Measurements from ENCODE around the gene USP24.
"Not testable (repeated sequence)": the region's sequence is repeated elsewhere in the genome, so short reads cannot be mapped to it uniquely, and the experiment has no call there.

The USP24 gene

DNA sequence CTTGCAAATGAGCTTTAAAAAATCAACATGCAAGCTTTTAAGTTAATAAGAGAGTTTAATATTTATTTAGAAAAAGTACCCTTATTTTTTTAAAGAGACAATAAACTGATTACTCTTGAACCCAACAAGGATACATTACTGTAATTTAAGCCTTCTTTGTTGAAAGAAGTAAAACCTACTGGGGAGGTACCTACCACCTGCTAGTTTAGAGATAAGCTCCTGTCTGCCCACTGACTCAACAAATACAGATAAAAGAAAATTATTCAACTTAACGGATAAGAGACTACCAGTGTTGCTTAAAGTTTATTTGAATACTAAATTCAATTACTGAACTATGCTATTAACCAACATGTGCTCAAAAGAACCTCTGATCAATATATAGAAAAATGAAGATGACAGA lies 23.1 kb downstream of the USP24 start:
- peaks cover 64% of the 10 kb centered on the region for H4K20me1 ChIP-seq (ENCODE audit: insufficient read depth, low read length, poor library complexity, severe bottlenecking)
- H3K79me2 ChIP-seq (ENCODE audit: insufficient read depth, low read length): peaks cover 94% of the 10 kb centered on the region

DNA sequence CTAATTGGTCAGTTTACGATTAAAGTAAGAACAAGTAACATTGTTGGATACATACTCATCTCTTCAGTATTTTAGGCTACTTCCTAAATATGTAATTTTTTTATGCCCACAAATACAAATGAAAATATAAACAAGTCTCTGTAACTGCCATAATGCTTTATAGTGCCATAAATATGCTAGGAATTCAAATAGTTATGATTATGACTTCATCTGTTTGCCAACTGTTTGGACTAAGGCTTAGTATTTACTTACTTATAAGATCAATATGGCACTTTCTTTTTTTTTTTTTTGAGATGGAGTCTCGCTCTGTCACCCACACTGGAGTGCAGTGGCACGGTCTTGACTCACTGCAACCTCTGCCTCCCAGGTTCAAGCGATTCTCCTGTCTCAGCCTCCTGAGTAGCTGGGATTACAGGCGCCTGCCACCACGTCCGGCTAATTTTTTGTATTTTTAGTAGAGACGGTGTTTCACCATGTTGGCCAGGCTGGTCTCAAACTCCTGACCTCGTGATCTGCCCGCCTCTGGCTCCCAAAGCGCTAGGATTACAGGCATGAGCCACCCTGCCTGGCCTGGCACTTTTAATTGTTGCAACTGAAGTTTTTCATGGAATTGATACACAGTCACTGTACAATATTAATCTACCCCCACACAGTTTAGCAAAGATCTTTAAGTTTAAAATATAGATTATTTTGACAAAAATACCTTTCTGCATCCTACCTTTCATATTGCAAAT lies 23.8 kb downstream of the USP24 start:
- not testable (repeated sequence) for H3K4me2 ChIP-seq (ENCODE audit: low read depth, low read length, poor library complexity, severe bottlenecking); H3K9me2 ChIP-seq (replicated peaks; ENCODE audit: low read depth, low read length); H3F3A ChIP-seq (ENCODE audit: low read depth); H3K4me1 ChIP-seq (ENCODE audit: insufficient read depth, low read length, poor library complexity, severe bottlenecking); H3K4me3 ChIP-seq (ENCODE audit: low read length, poor library complexity, severe bottlenecking); H3K9me3 ChIP-seq (ENCODE audit: insufficient read depth, low read depth, low read length); H3K27me3 ChIP-seq (ENCODE audit: insufficient read depth, low read length, poor library complexity, severe bottlenecking); H3K36me3 ChIP-seq (ENCODE audit: insufficient read depth, low read length); H3K9ac ChIP-seq (ENCODE audit: low read depth, low read length, poor library complexity, severe bottlenecking); H2AFZ ChIP-seq (ENCODE audit: low read length)
- peaks cover 64% of the 10 kb centered on the region for H4K20me1 ChIP-seq (ENCODE audit: insufficient read depth, low read length, poor library complexity, severe bottlenecking)
- H3K79me2 ChIP-seq (ENCODE audit: insufficient read depth, low read length): peaks cover 94% of the 10 kb centered on the region

More for the DNA sequence above, 23.1 kb downstream of the USP24 start:
- Histone ChIP-seq H3F3A (ENCODE audit: low read depth) (no peaks in the 10 kb centered on the region), H3K4me2 (ENCODE audit: low read depth, low read length, poor library complexity, severe bottlenecking) (no peak overlapping the region), H3K9me2 (replicated peaks; ENCODE audit: low read depth, low read length) (no peaks in the 10 kb centered on the region), H2AFZ (ENCODE audit: low read length) (no peak overlapping the region), H3K4me3 (ENCODE audit: low read length, poor library complexity, severe bottlenecking) (no peak overlapping the region), H3K9ac (ENCODE audit: low read depth, low read length, poor library complexity, severe bottlenecking) (no peak overlapping the region), H3K36me3 (ENCODE audit: insufficient read depth, low read length) (peaks cover 7% of the 10 kb centered on the region; the same call in 1 of the 2 replicates), H3K27me3 (ENCODE audit: insufficient read depth, low read length, poor library complexity, severe bottlenecking) (no peaks in the 10 kb centered on the region), H3K4me1 (ENCODE audit: insufficient read depth, low read length, poor library complexity, severe bottlenecking) (peaks cover 10% of the 10 kb centered on the region), H3K9me3 (ENCODE audit: insufficient read depth, low read depth, low read length) (no peaks in the 10 kb centered on the region)
- TF ChIP-seq, protein P1, sequence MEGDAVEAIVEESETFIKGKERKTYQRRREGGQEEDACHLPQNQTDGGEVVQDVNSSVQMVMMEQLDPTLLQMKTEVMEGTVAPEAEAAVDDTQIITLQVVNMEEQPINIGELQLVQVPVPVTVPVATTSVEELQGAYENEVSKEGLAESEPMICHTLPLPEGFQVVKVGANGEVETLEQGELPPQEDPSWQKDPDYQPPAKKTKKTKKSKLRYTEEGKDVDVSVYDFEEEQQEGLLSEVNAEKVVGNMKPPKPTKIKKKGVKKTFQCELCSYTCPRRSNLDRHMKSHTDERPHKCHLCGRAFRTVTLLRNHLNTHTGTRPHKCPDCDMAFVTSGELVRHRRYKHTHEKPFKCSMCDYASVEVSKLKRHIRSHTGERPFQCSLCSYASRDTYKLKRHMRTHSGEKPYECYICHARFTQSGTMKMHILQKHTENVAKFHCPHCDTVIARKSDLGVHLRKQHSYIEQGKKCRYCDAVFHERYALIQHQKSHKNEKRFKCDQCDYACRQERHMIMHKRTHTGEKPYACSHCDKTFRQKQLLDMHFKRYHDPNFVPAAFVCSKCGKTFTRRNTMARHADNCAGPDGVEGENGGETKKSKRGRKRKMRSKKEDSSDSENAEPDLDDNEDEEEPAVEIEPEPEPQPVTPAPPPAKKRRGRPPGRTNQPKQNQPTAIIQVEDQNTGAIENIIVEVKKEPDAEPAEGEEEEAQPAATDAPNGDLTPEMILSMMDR (conservative IDR thresholded peaks at IDR 0.05; ENCODE audit: low read length): no peak
- TF ChIP-seq EZH2phosphoT487 (IDR thresholded peaks at IDR 0.05; ENCODE audit: borderline replicate concordance): no peak

DNA sequence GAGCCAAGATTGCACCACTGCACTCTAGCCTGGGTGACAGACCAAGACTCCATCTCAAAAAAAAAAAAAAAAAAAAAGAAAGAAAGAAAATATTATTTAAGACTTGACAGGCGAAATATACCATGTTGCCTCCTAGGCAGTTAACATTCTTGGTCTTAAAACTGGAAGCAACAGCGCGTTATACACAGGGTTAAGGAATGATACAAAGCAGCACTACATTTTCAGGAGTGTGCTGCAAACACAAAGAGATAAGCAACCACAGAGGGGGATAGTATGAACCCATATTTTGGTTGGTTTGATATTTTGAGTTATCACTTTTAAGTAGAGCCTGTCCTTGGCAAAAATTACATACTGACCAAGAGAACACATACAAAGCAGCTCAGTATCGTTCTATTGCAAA lies 25.1 kb downstream of the USP24 start:
- TF ChIP-seq, protein P1 (conservative IDR thresholded peaks at IDR 0.05; ENCODE audit: low read length): no peak
- no peak for TF ChIP-seq EZH2phosphoT487 (IDR thresholded peaks at IDR 0.05; ENCODE audit: borderline replicate concordance)
- Histone ChIP-seq H2AFZ (ENCODE audit: low read length) (no peak overlapping the region), H3K9me2 (replicated peaks; ENCODE audit: low read depth, low read length) (no peaks in the 10 kb centered on the region), H3K79me2 (ENCODE audit: insufficient read depth, low read length) (peaks cover 93% of the 10 kb centered on the region), H3K27me3 (ENCODE audit: insufficient read depth, low read length, poor library complexity, severe bottlenecking) (no peaks in the 10 kb centered on the region), H3K9me3 (ENCODE audit: insufficient read depth, low read depth, low read length) (no peaks in the 10 kb centered on the region; the same call in 1 of the 2 replicates), H3K4me1 (ENCODE audit: insufficient read depth, low read length, poor library complexity, severe bottlenecking) (peaks cover 2% of the 10 kb centered on the region), H3K9ac (ENCODE audit: low read depth, low read length, poor library complexity, severe bottlenecking) (no peak overlapping the region), H3F3A (ENCODE audit: low read depth) (no peaks in the 10 kb centered on the region), H4K20me1 (ENCODE audit: insufficient read depth, low read length, poor library complexity, severe bottlenecking) (peaks cover 59% of the 10 kb centered on the region), H3K4me2 (ENCODE audit: low read depth, low read length, poor library complexity, severe bottlenecking) (no peak overlapping the region), H3K36me3 (ENCODE audit: insufficient read depth, low read length) (peaks cover 7% of the 10 kb centered on the region; the same call in 1 of the 2 replicates), H3K4me3 (ENCODE audit: low read length, poor library complexity, severe bottlenecking) (no peak overlapping the region)

DNA sequence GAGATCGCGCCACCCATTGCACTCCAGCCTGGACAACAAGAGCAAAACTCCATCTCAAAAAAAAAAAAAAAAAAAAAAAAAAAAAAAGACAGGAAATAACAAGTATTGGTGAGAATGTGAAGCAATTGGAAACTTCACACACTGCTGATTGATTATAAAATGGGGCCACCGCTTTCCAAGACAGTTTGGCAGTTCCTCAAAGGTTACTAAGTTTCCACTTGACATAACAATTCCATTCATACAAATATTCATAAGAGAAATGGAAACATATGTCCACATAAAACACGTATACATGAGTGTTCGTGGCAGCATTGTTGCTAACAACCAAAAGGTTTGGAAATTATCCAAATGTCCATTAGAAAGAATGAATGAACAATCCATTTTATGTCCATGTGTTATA lies 26.3 kb downstream of the USP24 start:
- no peak overlapping the region for H3K9ac ChIP-seq (ENCODE audit: low read depth, low read length, poor library complexity, severe bottlenecking)
- H3K4me3 ChIP-seq (ENCODE audit: low read length, poor library complexity, severe bottlenecking): no peak overlapping the region
- H3K4me2 ChIP-seq (ENCODE audit: low read depth, low read length, poor library complexity, severe bottlenecking): no peak overlapping the region
- H3K4me1 ChIP-seq (ENCODE audit: insufficient read depth, low read length, poor library complexity, severe bottlenecking): peaks cover 2% of the 10 kb centered on the region
- peaks cover 7% of the 10 kb centered on the region for H3K9me3 ChIP-seq (ENCODE audit: insufficient read depth, low read depth, low read length)
- no peaks in the 10 kb centered on the region for H3K9me2 ChIP-seq (replicated peaks; ENCODE audit: low read depth, low read length)
- no peaks in the 10 kb centered on the region for H3K27me3 ChIP-seq (ENCODE audit: insufficient read depth, low read length, poor library complexity, severe bottlenecking)
- TF ChIP-seq EZH2phosphoT487 (IDR thresholded peaks at IDR 0.05; ENCODE audit: borderline replicate concordance): no peak
- TF ChIP-seq, protein P1 (conservative IDR thresholded peaks at IDR 0.05; ENCODE audit: low read length): no peak
- H4K20me1 ChIP-seq (ENCODE audit: insufficient read depth, low read length, poor library complexity, severe bottlenecking): peaks cover 51% of the 10 kb centered on the region
- no peak overlapping the region for H2AFZ ChIP-seq (ENCODE audit: low read length)
- peaks cover 93% of the 10 kb centered on the region for H3K79me2 ChIP-seq (ENCODE audit: insufficient read depth, low read length)
- H3K36me3 ChIP-seq (ENCODE audit: insufficient read depth, low read length): peaks cover 6% of the 10 kb centered on the region; the same call in 1 of the 2 replicates
- H3F3A ChIP-seq (ENCODE audit: low read depth): no peaks in the 10 kb centered on the region
